Measurements from ENCODE around the gene PARP14. TPM values are rescaled to one million over a fixed set of nuclear protein-coding genes. Genes with fewer than 3 reads are reported as not detected.

PARP14 gene
- polyA plus RNA-seq, 1 donor, result 7.8 TPM

- DNase-seq (ENCODE audit: low read depth), result no peak
These were observed 90.0 kb downstream of the PARP14 start for GRCh38 chr3:122770521-122771202.

- no peak for DNase-seq (ENCODE audit: low read depth)
These were observed 92.2 kb downstream of the PARP14 start for GRCh38 chr3:122772827-122773226.

GRCh38 chr3:122773944-122774509 lies 93.4 kb downstream of the PARP14 start:
- no peak for DNase-seq (ENCODE audit: low read depth)

GRCh38 chr3:122774564-122774963 lies 93.9 kb downstream of the PARP14 start:
- DNase-seq (ENCODE audit: low read depth), result no peak

GRCh38 chr3:122776675-122777468 lies 96.2 kb downstream of the PARP14 start:
- DNase-seq (ENCODE audit: low read depth), result no peak

GRCh38 chr3:122777563-122777962 lies 96.9 kb downstream of the PARP14 start:
- no peak for DNase-seq (ENCODE audit: low read depth)

Other genes starting within 250 kb of the PARP14 start
- 49.2 TPM for gene KPNA1, start 165.9 kb upstream of the PARP14 start, polyA plus RNA-seq (ENCODE audit: insufficient read length)
- gene PARP9, start 116.5 kb upstream of the PARP14 start, polyA plus RNA-seq (ENCODE audit: insufficient read length), result 18.4 TPM
- 7.1 TPM for gene DTX3L, start 116.5 kb upstream of the PARP14 start, polyA plus RNA-seq (ENCODE audit: insufficient read length)
- 5.9 TPM for gene PARP15, start 103.2 kb upstream of the PARP14 start, polyA plus RNA-seq (ENCODE audit: insufficient read length)
- gene HSPBAP1, start 113.0 kb downstream of the PARP14 start, polyA plus RNA-seq (ENCODE audit: insufficient read length), result 6.8 TPM
- gene SLC49A4, start 114.2 kb downstream of the PARP14 start, polyA plus RNA-seq (ENCODE audit: insufficient read length), result 4.2 TPM

Measured in forelimb muscle (tissue), 1 donor.